Measurements from ENCODE around the gene MTUS2. TPM values are rescaled to one million over a fixed set of nuclear protein-coding genes. Genes with fewer than 3 reads are reported as not detected.

Gene MTUS2
- total RNA-seq, 1 donor from 2014 or later: 4.1 TPM

DNA sequence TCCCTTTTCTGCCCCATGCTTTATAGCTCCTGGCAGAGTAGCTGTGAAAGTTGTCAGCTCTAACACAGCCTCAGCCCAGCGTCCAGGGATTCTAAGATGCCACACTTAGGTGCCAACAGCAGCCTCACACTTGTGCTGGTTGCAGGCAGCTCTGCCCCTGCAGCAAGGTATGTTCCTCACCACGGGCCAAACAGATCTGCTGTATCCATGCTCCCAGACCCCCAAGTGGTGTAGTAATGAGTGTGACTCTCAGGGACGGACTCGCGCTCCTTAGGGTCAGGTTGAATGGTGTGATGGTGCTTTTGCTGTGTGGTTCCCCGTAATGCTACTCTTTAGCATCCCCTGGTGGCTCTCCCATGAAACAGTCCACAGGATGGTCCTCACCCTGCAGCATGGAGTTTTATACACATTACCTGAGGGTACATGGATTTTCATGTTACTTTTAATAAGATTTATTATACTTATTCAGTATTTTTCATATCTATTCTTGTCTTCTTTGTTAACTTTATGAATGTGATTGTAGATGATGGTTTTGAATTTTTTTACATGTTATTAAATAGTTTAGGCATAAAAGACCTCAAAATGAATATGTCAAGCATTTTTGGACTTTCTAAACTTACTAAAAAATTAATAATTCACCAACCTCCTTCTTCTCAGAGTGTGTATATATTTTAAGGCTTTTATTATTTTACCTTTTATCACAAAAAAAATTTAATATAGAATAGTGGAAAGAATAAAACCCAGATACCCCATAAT, 542.9 kb downstream of the MTUS2 start:
- DNase-seq (ENCODE audit: extremely low spot score, unreplicated experiment): no peak
- no peak overlapping the region for H3K27ac Mint-ChIP-seq
- H3K4me1 Mint-ChIP-seq (ENCODE audit: unreplicated experiment): peaks cover 4% of the 10 kb centered on the region
- peak overlapping the region; percentile 39 for H3K4me3 Mint-ChIP-seq
- peaks cover 3% of the 10 kb centered on the region for H3K27me3 Mint-ChIP-seq
- TF ChIP-seq, protein P1, sequence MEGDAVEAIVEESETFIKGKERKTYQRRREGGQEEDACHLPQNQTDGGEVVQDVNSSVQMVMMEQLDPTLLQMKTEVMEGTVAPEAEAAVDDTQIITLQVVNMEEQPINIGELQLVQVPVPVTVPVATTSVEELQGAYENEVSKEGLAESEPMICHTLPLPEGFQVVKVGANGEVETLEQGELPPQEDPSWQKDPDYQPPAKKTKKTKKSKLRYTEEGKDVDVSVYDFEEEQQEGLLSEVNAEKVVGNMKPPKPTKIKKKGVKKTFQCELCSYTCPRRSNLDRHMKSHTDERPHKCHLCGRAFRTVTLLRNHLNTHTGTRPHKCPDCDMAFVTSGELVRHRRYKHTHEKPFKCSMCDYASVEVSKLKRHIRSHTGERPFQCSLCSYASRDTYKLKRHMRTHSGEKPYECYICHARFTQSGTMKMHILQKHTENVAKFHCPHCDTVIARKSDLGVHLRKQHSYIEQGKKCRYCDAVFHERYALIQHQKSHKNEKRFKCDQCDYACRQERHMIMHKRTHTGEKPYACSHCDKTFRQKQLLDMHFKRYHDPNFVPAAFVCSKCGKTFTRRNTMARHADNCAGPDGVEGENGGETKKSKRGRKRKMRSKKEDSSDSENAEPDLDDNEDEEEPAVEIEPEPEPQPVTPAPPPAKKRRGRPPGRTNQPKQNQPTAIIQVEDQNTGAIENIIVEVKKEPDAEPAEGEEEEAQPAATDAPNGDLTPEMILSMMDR (conservative IDR thresholded peaks at IDR 0.05): peak; percentile 94
- no peaks in the 10 kb centered on the region for H3K9me3 Mint-ChIP-seq
- no peaks in the 10 kb centered on the region for H3K36me3 Mint-ChIP-seq

DNA sequence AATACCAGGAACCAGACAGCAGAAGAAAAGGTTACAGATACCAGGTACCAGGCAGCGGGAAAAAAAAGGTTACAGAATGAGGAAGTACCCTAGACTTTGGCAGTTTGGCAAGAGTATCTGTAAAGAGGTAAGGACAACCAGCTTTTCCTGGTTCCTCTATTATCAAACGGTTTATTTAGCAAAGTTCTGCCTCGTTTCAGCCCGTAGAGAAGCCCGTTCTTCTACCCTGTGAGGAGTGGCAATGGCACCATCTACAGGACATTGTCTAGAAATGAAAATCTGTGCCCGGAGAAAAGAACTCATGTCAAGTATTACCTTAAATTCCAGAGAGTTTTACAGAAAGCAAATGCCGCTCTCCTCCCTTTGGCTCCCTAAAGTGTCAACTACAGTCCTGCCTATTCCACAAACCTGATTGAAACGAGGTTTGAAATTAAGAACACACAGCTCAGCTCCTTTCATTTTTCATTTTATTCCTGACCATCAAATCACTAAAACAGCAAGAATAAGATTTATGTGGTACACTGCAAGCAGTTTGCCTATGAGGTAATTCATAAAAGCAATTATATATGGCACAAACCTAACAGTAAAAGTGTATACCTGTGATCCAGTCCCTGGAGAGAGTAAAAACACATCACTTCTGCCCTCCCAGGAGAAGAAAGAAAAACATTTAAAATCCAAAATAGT, 549.1 kb downstream of the MTUS2 start:
- H3K4me1 Mint-ChIP-seq (ENCODE audit: unreplicated experiment): peaks cover 7% of the 10 kb centered on the region

DNA sequence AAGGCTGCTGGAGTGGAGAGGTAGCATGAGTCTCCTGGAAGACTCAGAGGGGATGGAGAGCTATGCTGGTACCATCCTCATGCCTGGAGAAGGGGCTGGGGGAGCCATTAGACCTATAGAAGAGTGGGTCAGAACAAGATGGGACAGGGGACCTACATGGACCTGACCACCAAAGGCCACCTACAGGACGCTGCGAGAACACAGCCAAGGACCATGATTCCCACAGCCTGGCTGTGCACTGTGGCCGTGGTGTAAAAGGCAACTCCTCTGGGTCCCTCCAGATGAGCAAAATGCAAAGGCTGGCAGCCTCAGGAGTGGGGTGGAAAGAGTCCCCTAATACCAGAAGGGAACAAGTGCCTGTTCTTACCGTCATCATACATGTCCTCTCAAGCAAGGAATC, 559.1 kb downstream of the MTUS2 start:
- no peaks in the 10 kb centered on the region for H3K36me3 Mint-ChIP-seq

More for the DNA sequence above, 549.1 kb downstream of the MTUS2 start:
- no peak for DNase-seq (ENCODE audit: extremely low spot score, unreplicated experiment)
- H3K27ac Mint-ChIP-seq: no peak overlapping the region
- H3K4me3 Mint-ChIP-seq: no peak overlapping the region
- peaks cover 10% of the 10 kb centered on the region for H3K27me3 Mint-ChIP-seq
- TF ChIP-seq, protein P1 (conservative IDR thresholded peaks at IDR 0.05): peak; percentile 82
- H3K9me3 Mint-ChIP-seq: no peaks in the 10 kb centered on the region
- H3K36me3 Mint-ChIP-seq: no peaks in the 10 kb centered on the region

DNA sequence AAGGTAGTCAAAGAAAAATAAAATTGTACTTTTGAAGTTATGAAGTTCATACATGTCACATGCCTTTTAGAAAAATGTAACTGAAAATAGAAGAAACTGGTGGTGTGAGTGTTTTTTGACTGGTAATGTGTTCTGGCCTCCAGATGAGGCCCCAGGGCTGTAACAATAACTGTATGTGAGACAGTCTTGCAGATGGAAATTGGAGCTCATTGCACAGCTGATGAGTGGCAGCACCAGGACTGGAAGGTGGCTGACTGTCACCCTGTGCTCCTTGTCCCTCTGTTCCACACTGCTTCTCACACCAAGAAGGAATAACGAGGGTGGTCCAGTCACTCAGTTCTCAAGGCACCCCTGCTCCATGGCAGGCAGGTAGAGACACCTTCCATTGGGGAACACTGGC, 559.7 kb downstream of the MTUS2 start:
- peaks cover 4% of the 10 kb centered on the region for H3K27me3 Mint-ChIP-seq

More for the DNA sequence above, 559.1 kb downstream of the MTUS2 start:
- TF ChIP-seq, protein P1 (conservative IDR thresholded peaks at IDR 0.05): no peak
- DNase-seq (ENCODE audit: extremely low spot score, unreplicated experiment): no peak
- no peak overlapping the region for H3K4me3 Mint-ChIP-seq
- H3K9me3 Mint-ChIP-seq: no peaks in the 10 kb centered on the region
- H3K27me3 Mint-ChIP-seq: peaks cover 4% of the 10 kb centered on the region
- H3K27ac Mint-ChIP-seq: no peak overlapping the region
- H3K4me1 Mint-ChIP-seq (ENCODE audit: unreplicated experiment): peaks cover 2% of the 10 kb centered on the region

DNA sequence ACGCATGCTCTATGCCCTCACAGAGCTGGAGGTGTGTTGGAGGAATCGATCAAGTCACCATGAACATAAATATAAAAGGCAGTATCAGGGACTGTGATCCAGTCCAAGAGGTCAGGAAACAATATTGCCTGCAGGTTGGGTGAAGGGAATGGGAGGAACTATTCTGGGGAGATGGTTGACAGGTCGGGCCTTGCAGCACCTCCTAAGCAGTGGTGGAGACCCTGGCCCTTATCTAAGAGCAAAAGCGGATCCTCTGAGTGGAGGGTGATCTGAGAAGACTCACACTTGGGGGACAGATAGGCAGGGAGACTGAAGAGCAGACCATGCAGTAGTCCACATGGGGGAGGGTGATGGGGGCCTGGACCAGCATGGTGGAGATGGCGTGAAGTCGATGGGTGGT, 561.9 kb downstream of the MTUS2 start:
- no peaks in the 10 kb centered on the region for H3K9me3 Mint-ChIP-seq
- peaks cover 6% of the 10 kb centered on the region for H3K4me1 Mint-ChIP-seq (ENCODE audit: unreplicated experiment)
- H3K27me3 Mint-ChIP-seq: peaks cover under 1% of the 10 kb centered on the region
- no peaks in the 10 kb centered on the region for H3K36me3 Mint-ChIP-seq
- no peak overlapping the region for H3K27ac Mint-ChIP-seq
- TF ChIP-seq, protein P1 (conservative IDR thresholded peaks at IDR 0.05): no peak
- H3K4me3 Mint-ChIP-seq: no peak overlapping the region
- no peak for DNase-seq (ENCODE audit: extremely low spot score, unreplicated experiment)

More for the DNA sequence above, 559.7 kb downstream of the MTUS2 start:
- H3K4me1 Mint-ChIP-seq (ENCODE audit: unreplicated experiment): peaks cover 6% of the 10 kb centered on the region
- DNase-seq (ENCODE audit: extremely low spot score, unreplicated experiment): no peak
- no peak overlapping the region for H3K4me3 Mint-ChIP-seq
- TF ChIP-seq, protein P1 (conservative IDR thresholded peaks at IDR 0.05): no peak
- H3K36me3 Mint-ChIP-seq: no peaks in the 10 kb centered on the region
- no peak overlapping the region for H3K27ac Mint-ChIP-seq
- H3K9me3 Mint-ChIP-seq: no peaks in the 10 kb centered on the region
